Measurements from ENCODE around the gene UVSSA.

- TF ChIP-seq CTCF (IDR thresholded peaks at IDR 0.05) (no peak), STAT6 (CRISPR knock-in tag; conservative IDR thresholded peaks at IDR 0.05; ENCODE audit: low read depth) (no peak), JUN (CRISPR knock-in tag; IDR thresholded peaks at IDR 0.05) (no peak), JAZF1 (CRISPR knock-in tag; IDR thresholded peaks at IDR 0.05) (no peak), ATF2 (CRISPR knock-in tag; IDR thresholded peaks at IDR 0.05; ENCODE audit: borderline replicate concordance, low read depth) (no peak), NR2C2 (CRISPR knock-in tag; IDR thresholded peaks at IDR 0.05) (no peak), FOXP4 (CRISPR knock-in tag; IDR thresholded peaks at IDR 0.05) (no peak)
Measured at GRCh38 chr4:1365271-1366178, 18.5 kb downstream of the UVSSA start.
